GM23338 (cell line): ENCODE results near the gene FASN. TPM values are rescaled to one million over a fixed set of nuclear protein-coding genes. Genes with fewer than 3 reads are reported as not detected.

Experiments used
- ATAC-seq: fragments of 200-7000 bp; cut with Tn5 transposase; 3 replicates; pipeline ENCODE4 v1.9.1; 2020
- DNase-seq: peaks from one replicate; pipeline ENCODE4 v3.0.0-alpha.2; 2015; ENCODE audit warnings: low spot score
- H2AFZ ChIP-seq: fragments of 200-600 bp; sonication (generic); 2 replicates; pipeline ENCODE4 v1.8.0; 2016; ENCODE audit warnings: antibody characterized with exemption, mild to moderate bottlenecking, moderate library complexity
- H3F3A ChIP-seq: fragments of 200-600 bp; sonication (generic); replicated peaks from 2 replicates; pipeline ENCODE4 v1.8.0; 2017; ENCODE audit warnings: antibody characterized with exemption, mixed run types, low read depth
- H3K27ac ChIP-seq: fragments of 200-600 bp; sonication (generic); 2 replicates; pipeline ENCODE4 v1.6.1; 2016; ENCODE audit warnings: low read depth
- H3K27me3 ChIP-seq: fragments of 200-600 bp; sonication (generic); 2 replicates; pipeline ENCODE4 v1.8.0; 2016; ENCODE audit warnings: mild to moderate bottlenecking, mixed run types, moderate library complexity; ENCODE audit not compliant: insufficient read depth
- H3K36me3 ChIP-seq: fragments of 200-600 bp; sonication (generic); 2 replicates; pipeline ENCODE4 v1.8.0; 2016; ENCODE audit warnings: mild to moderate bottlenecking; ENCODE audit not compliant: insufficient read depth
- H3K4me1 ChIP-seq: fragments of 200-600 bp; sonication (generic); 2 replicates; pipeline ENCODE4 v1.8.0; 2016; ENCODE audit warnings: mild to moderate bottlenecking, moderate library complexity; ENCODE audit not compliant: insufficient read depth
- H3K4me2 ChIP-seq: fragments of 200-600 bp; sonication (generic); 2 replicates; pipeline ENCODE4 v1.7.1; 2017; ENCODE audit warnings: mixed run types
- H3K4me3 ChIP-seq: fragments of 200-600 bp; sonication (generic); 2 replicates; pipeline ENCODE4 v1.6.1; 2016; ENCODE audit warnings: mixed run types
- H3K79me2 ChIP-seq: fragments of 200-600 bp; sonication (generic); replicated peaks from 2 replicates; pipeline ENCODE4 v1.8.0; 2017; ENCODE audit warnings: mild to moderate bottlenecking; ENCODE audit not compliant: insufficient read depth
- H3K9me2 ChIP-seq: fragments of 200-600 bp; sonication (generic); 2 replicates; pipeline ENCODE4 v1.8.0; 2017; ENCODE audit not compliant: insufficient read depth
- H4K20me1 ChIP-seq: fragments of 200-600 bp; sonication (generic); replicated peaks from 2 replicates; pipeline ENCODE4 v1.8.0; 2017; ENCODE audit warnings: mild to moderate bottlenecking; ENCODE audit not compliant: insufficient read depth
- H3K27ac Mint-ChIP-seq: 2 replicates; pipeline ENCODE4 v1.8.0; 2020; ENCODE audit warnings: inconsistent platforms, mild to moderate bottlenecking, moderate library complexity, mixed read lengths
- H3K27me3 Mint-ChIP-seq: 3 replicates; pipeline ENCODE4 v1.8.0; 2022; ENCODE audit warnings: low read depth, mild to moderate bottlenecking, moderate library complexity, mixed read lengths, inconsistent platforms; ENCODE audit not compliant: insufficient read depth, poor library complexity
- H3K36me3 Mint-ChIP-seq: 3 replicates; pipeline ENCODE4 v1.8.0; 2021; ENCODE audit warnings: low read depth, mild to moderate bottlenecking, inconsistent platforms, moderate library complexity, mixed read lengths
- H3K4me1 Mint-ChIP-seq: 3 replicates; pipeline ENCODE4 v1.8.0; 2020; ENCODE audit warnings: mild to moderate bottlenecking, inconsistent platforms, mixed read lengths
- H3K4me3 Mint-ChIP-seq: 3 replicates; pipeline ENCODE4 v1.8.0; 2021; ENCODE audit warnings: moderate library complexity, mild to moderate bottlenecking, inconsistent platforms, mixed read lengths
- H3K9me3 Mint-ChIP-seq: 3 replicates; pipeline ENCODE4 v1.8.0; 2020; ENCODE audit warnings: moderate library complexity, mild to moderate bottlenecking, inconsistent platforms, mixed read lengths
- CREB1 ChIP-seq: fragments of 250-450 bp; sonication (Bioruptor Pico); IDR thresholded peaks from 2 replicates; pipeline ENCODE4 v1.5.0; 2020; ENCODE audit warnings: low read depth, mild to moderate bottlenecking, moderate library complexity
- ETS1 ChIP-seq: IDR thresholded peaks from 2 replicates; pipeline ENCODE4 v1.6.1; 2016; ENCODE audit warnings: antibody characterized with exemption
- EZH2 ChIP-seq: fragments of 200-600 bp; sonication (generic); IDR thresholded peaks from one replicate; pipeline ENCODE4 v1.8.0; 2017; ENCODE audit warnings: antibody characterized with exemption, mild to moderate bottlenecking, low read depth; ENCODE audit not compliant: unreplicated experiment
- EZH2phosphoT487 ChIP-seq: fragments of 200-600 bp; sonication (generic); IDR thresholded peaks from one replicate; pipeline ENCODE4 v1.8.1; 2018; ENCODE audit warnings: antibody characterized with exemption; ENCODE audit not compliant: unreplicated experiment
- JUNB ChIP-seq: IDR thresholded peaks from one replicate; pipeline ENCODE4 v1.6.1; 2016; ENCODE audit warnings: antibody characterized with exemption; ENCODE audit not compliant: unreplicated experiment
- POLR2AphosphoS5 ChIP-seq: IDR thresholded peaks from 2 replicates; pipeline ENCODE4 v1.6.1; 2016; ENCODE audit warnings: antibody characterized with exemption, low read depth
- REST ChIP-seq: IDR thresholded peaks from one replicate; pipeline ENCODE4 v1.6.1; 2018; ENCODE audit warnings: antibody characterized with exemption; ENCODE audit not compliant: unreplicated experiment
- STAT1 ChIP-seq: IDR thresholded peaks from one replicate; pipeline ENCODE4 v1.6.1; 2016; ENCODE audit warnings: antibody characterized with exemption; ENCODE audit not compliant: unreplicated experiment
- ZNF331 ChIP-seq: fragments of 250-450 bp; sonication (Bioruptor Pico); IDR thresholded peaks from 2 replicates; pipeline ENCODE4 v1.5.0; 2020; ENCODE audit warnings: low read depth, mild to moderate bottlenecking, moderate library complexity
- ZNF462 ChIP-seq: fragments of 250-450 bp; sonication (Bioruptor Pico); IDR thresholded peaks from 2 replicates; pipeline ENCODE4 v1.5.0; 2020; ENCODE audit warnings: mild to moderate bottlenecking, moderate library complexity
- polyA plus RNA-seq: library from polyadenylated mRNA; unstranded; fragments of >200 nt; fragmentation: Nextera tagmentation; extraction: Ambion mirVana; gene quantifications from 2 replicates; pipeline ENCODE4 v1.2.1, GENCODE V29; 2016
- total RNA-seq: library from RNA; depleted of rRNA; stranded (reverse); fragments of >200 nt; shearing (Covaris generic); gene quantifications from 2 replicates; pipeline ENCODE4 v1.2.3, GENCODE V29; 2014

The FASN gene
- total and polyA plus RNA-seq, 2 experiments from 2014 or later: 120 to 849 TPM

GRCh38 chr17:82065193-82065637 lies 32.8 kb downstream of the FASN start:
- peaks cover 2% of the 10 kb centered on the region for H3K36me3 Mint-ChIP-seq
- DNase-seq (peak; percentile 20), ATAC-seq (peak; percentile 6)
- Histone ChIP-seq H3K79me2 (no peaks in the 10 kb centered on the region), H2AFZ (no peak overlapping the region), H3K27me3 (no peaks in the 10 kb centered on the region), H3K4me3 (peak overlapping the region; percentile 77), H3K9me2 (no peaks in the 10 kb centered on the region), H3F3A (0 out of 2 replicates have a peak, but pooled peaks cover 4% of the 10 kb centered on the region), H3K4me1 (no peaks in the 10 kb centered on the region), H3K4me2 (peak overlapping the region; percentile 88), H3K27ac (no peak overlapping the region), H4K20me1 (no peaks in the 10 kb centered on the region), H3K36me3 (no peaks in the 10 kb centered on the region)
- no peaks in the 10 kb centered on the region for H3K9me3 Mint-ChIP-seq
- H3K27me3 Mint-ChIP-seq: peaks cover 4% of the 10 kb centered on the region
- H3K27ac Mint-ChIP-seq: no peak overlapping the region
- peaks cover 4% of the 10 kb centered on the region; the same call in 2 of the 3 replicates for H3K4me1 Mint-ChIP-seq
- TF ChIP-seq ZNF462: no peak
- TF ChIP-seq ZNF331: no peak
- no peak for TF ChIP-seq EZH2phosphoT487
- TF ChIP-seq STAT1: no peak
- TF ChIP-seq CREB1 (CRISPR knock-in tag): no peak
- no peak for TF ChIP-seq POLR2AphosphoS5
- no peak for TF ChIP-seq REST
- TF ChIP-seq JUNB: no peak
- no peak for TF ChIP-seq EZH2
- TF ChIP-seq ETS1: no peak
- peak overlapping the region; percentile 72 for H3K4me3 Mint-ChIP-seq
